CD4-positive, alpha-beta T cell (primary cell): ENCODE data around the gene SLC44A5. TPM values are rescaled to one million over a fixed set of nuclear protein-coding genes. Genes with fewer than 3 reads are reported as not detected.

Source experiments
- ATAC-seq: fragments of 200-7000 bp; cut with Tn5 transposase; one replicate; pipeline ENCODE4 v1.10.0; 2022; ENCODE audit warnings: mild to moderate bottlenecking; ENCODE audit not compliant: poor library complexity
- CTCF ChIA-PET: fragments of 350-600 bp; sonication (Branson Sonifier 250); formaldehyde crosslinking; loops from one replicate; lab custom pipeline; 2021; ENCODE audit warnings: antibody characterized with exemption, inconsistent platforms; lab: Charles Lee
- POLR2A ChIA-PET: fragments of 350-600 bp; sonication (Branson Sonifier 250); formaldehyde crosslinking; loops from one replicate; lab custom pipeline; 2021; ENCODE audit warnings: antibody characterized with exemption, inconsistent platforms; lab: Charles Lee
- DNase-seq, 14 experiments: peaks; one replicate each; pipeline ENCODE4 v3.0.0-alpha.2; 2013 to 2020; ENCODE audit warnings: mixed read lengths in 2 of 14
- H3K27ac ChIP-seq, 2 donors: one replicate each; pipeline versions ENCODE4 v1.5.1 to v1.7.0; 2013; ENCODE audit warnings: low read length in 2 of 2, low read depth in 1 of 2, mild to moderate bottlenecking in 1 of 2
- H3K27me3 ChIP-seq, 2 experiments: 1 replicate in 1 of 2; 2 replicates in 1 of 2; pipeline versions ENCODE4 v1.6.1 to v1.7.0; 2013; ENCODE audit warnings: low read length in 2 of 2, control low read depth in 1 of 2, mild to moderate bottlenecking in 1 of 2, moderate library complexity in 1 of 2; ENCODE audit not compliant: insufficient read depth in 2 of 2, control insufficient read depth in 1 of 2
- H3K36me3 ChIP-seq: one replicate; pipeline ENCODE4 v1.6.1; 2013; ENCODE audit warnings: low read length, control low read depth; ENCODE audit not compliant: insufficient read depth
- H3K4me1 ChIP-seq: one replicate; pipeline ENCODE4 v1.6.1; 2013; ENCODE audit warnings: low read length, control low read depth; ENCODE audit not compliant: insufficient read depth
- H3K4me3 ChIP-seq: one replicate; pipeline ENCODE4 v1.5.1; 2013; ENCODE audit warnings: mild to moderate bottlenecking, low read length, moderate library complexity
- H3K9me3 ChIP-seq, 2 experiments: 1 replicate in 1 of 2; 2 replicates in 1 of 2; pipeline versions ENCODE4 v1.6.1 to v1.7.0; 2013; ENCODE audit warnings: low read length in 2 of 2, mild to moderate bottlenecking in 2 of 2, control low read depth in 1 of 2, moderate library complexity in 1 of 2; ENCODE audit not compliant: control insufficient read depth in 1 of 2, insufficient read depth in 1 of 2
- H3K27ac Mint-ChIP-seq: one replicate; pipeline ENCODE4 v1.8.0; 2020; ENCODE audit warnings: mixed read lengths
- H3K27me3 Mint-ChIP-seq: one replicate; pipeline ENCODE4 v1.8.0; 2021; ENCODE audit warnings: mixed read lengths
- H3K36me3 Mint-ChIP-seq: one replicate; pipeline ENCODE4 v1.8.0; 2021; ENCODE audit warnings: low read depth, mixed read lengths
- H3K4me1 Mint-ChIP-seq: one replicate; pipeline ENCODE4 v1.8.0; 2021; ENCODE audit warnings: low read depth, mixed read lengths
- H3K4me3 Mint-ChIP-seq: one replicate; pipeline ENCODE4 v1.8.0; 2020; ENCODE audit warnings: mild to moderate bottlenecking, mixed read lengths
- H3K9me3 Mint-ChIP-seq: one replicate; pipeline ENCODE4 v1.8.0; 2020; ENCODE audit warnings: mixed read lengths
- intact Hi-C, 2 experiments: fragments of 100-400 bp; cut with DNase I in 1 of 2; cut with micrococcal nuclease in 1 of 2; formaldehyde crosslinking; loops; one replicate each; pipeline versions ENCODE4 v1.15.1 to v1.9.0; 2023 to 2025; cut with DNase I, micrococcal nuclease
- total RNA-seq, 174 experiments: library from RNA in 2 of 174; stranded (reverse) in 2 of 174; gene quantifications; one replicate each; pipeline ENCODE4 v1.2.3 and lab custom pipeline; 2021 to 2026
- TF ChIP-seq, protein P1 (sequence below): fragments of 200-600 bp; IDR thresholded peaks from one replicate; pipeline ENCODE4 v1.8.0; 2022; ENCODE audit warnings: antibody characterized with exemption, mild to moderate bottlenecking

Gene SLC44A5
- total RNA-seq, 2 experiments from 2014 or later, result not detected

DNA sequence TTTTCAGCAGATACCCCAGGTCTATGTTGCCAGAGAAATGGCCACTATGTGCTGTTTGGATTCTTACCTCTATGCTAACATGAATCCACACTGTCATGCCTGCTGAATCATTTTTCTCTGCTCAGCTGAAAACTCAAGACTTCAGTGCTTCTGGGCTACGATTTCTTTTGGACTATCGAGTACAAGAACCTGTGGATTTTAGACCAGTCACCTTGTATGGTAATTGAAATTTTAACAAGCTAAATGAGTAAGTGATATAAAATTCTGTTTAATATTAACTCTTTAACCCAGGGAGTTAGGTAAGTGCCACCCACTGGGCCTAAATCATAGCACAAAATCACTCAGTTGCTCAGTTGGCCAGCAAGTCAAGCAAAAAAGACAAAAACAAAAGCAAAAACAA is 440.9 kb downstream of the SLC44A5 start:
- H3K9me3 Mint-ChIP-seq, result peaks cover 3% of the 10 kb centered on the region

DNA sequence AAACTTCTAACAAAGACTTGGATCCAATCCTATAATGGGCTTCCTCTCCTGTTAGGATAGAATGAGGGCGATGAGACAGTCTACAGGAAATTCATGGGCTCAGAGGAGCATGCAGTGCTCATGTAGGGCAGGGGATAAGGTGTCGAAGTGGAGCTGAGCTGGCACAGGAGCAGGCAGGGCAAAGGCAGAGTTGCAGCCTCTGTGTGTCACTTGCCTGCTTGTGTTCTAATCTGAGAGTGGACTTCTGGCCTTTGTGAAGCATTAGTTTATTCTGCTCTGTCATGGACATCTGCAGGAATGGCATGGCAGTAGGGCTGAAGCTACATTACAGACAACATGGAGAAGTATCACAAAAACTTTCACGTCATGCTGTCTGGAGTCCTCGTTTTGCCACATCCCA is 444.1 kb downstream of the SLC44A5 start:
- H3K9me3 Mint-ChIP-seq, result no peaks in the 10 kb centered on the region
- Histone ChIP-seq H3K4me1 (no peaks in the 10 kb centered on the region), H3K4me3 (no peak overlapping the region), H3K27ac (no peak overlapping the region), H3K27me3 (no peaks in the 10 kb centered on the region), H3K9me3 (peaks cover 0 to 3% of the 10 kb centered on the region in 2 experiments), H3K36me3 (no peaks in the 10 kb centered on the region)
- intact Hi-C loops, result no loop called here
- DNase-seq, result no peak
- H3K27ac Mint-ChIP-seq, result no peak overlapping the region
- no peaks in the 10 kb centered on the region for H3K36me3 Mint-ChIP-seq
- ATAC-seq, result no peak
- no peak overlapping the region for H3K4me3 Mint-ChIP-seq
- ChIA-PET POLR2A (no interaction called here), CTCF (no interaction called here)
- no peaks in the 10 kb centered on the region for H3K27me3 Mint-ChIP-seq
- TF ChIP-seq, protein P1, sequence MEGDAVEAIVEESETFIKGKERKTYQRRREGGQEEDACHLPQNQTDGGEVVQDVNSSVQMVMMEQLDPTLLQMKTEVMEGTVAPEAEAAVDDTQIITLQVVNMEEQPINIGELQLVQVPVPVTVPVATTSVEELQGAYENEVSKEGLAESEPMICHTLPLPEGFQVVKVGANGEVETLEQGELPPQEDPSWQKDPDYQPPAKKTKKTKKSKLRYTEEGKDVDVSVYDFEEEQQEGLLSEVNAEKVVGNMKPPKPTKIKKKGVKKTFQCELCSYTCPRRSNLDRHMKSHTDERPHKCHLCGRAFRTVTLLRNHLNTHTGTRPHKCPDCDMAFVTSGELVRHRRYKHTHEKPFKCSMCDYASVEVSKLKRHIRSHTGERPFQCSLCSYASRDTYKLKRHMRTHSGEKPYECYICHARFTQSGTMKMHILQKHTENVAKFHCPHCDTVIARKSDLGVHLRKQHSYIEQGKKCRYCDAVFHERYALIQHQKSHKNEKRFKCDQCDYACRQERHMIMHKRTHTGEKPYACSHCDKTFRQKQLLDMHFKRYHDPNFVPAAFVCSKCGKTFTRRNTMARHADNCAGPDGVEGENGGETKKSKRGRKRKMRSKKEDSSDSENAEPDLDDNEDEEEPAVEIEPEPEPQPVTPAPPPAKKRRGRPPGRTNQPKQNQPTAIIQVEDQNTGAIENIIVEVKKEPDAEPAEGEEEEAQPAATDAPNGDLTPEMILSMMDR, result no peak
- no peaks in the 10 kb centered on the region for H3K4me1 Mint-ChIP-seq

More for the DNA sequence above, 440.9 kb downstream of the SLC44A5 start:
- Histone ChIP-seq H3K9me3 (peaks cover 0 to 3% of the 10 kb centered on the region in 2 experiments), H3K4me1 (no peaks in the 10 kb centered on the region), H3K27ac (no peak overlapping the region), H3K4me3 (no peak overlapping the region), H3K36me3 (no peaks in the 10 kb centered on the region), H3K27me3 (no peaks in the 10 kb centered on the region)
- H3K4me3 Mint-ChIP-seq, result no peak overlapping the region
- ChIA-PET POLR2A (no interaction called here), CTCF (no interaction called here)
- TF ChIP-seq, protein P1, result no peak
- DNase-seq (no peak), ATAC-seq (no peak)
- no peak overlapping the region for H3K27ac Mint-ChIP-seq
- H3K36me3 Mint-ChIP-seq, result no peaks in the 10 kb centered on the region
- H3K27me3 Mint-ChIP-seq, result no peaks in the 10 kb centered on the region
- intact Hi-C loops, result no loop called here
- no peaks in the 10 kb centered on the region for H3K4me1 Mint-ChIP-seq

DNA sequence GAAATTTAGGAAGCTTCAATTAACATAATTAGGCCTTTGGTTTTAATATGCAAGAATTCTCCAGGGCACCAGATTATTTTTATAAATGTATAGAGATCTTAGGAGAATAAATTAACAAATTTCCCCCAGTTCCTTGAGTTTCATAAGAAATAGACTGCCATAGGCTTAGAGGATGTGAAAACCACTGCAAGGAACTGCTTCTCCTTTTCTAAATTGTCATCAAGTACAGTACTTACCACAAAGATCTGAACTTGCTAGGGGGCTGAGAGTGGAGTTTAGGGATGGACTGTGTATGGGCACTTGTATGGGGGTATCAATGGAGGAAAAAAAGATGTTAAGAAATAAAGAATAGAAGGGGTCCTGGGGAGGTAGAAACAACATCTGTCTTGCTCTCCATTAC is 445.6 kb downstream of the SLC44A5 start:
- ATAC-seq, result no peak
- Mint-ChIP-seq H3K27ac (no peak overlapping the region), H3K4me1 (no peaks in the 10 kb centered on the region), H3K9me3 (no peaks in the 10 kb centered on the region), H3K4me3 (no peak overlapping the region), H3K27me3 (no peaks in the 10 kb centered on the region), H3K36me3 (no peaks in the 10 kb centered on the region)
- POLR2A ChIA-PET, result no interaction called here
- Histone ChIP-seq H3K4me1 (no peaks in the 10 kb centered on the region), H3K9me3 (peaks cover 0 to 3% of the 10 kb centered on the region in 2 experiments), H3K27me3 (no peaks in the 10 kb centered on the region), H3K27ac (no peak overlapping the region), H3K36me3 (no peaks in the 10 kb centered on the region), H3K4me3 (no peak overlapping the region)
- DNase-seq, result no peak
- intact Hi-C loops, result no loop called here
- CTCF ChIA-PET, result no interaction called here
- TF ChIP-seq, protein P1, result no peak
